ENCODE results near the gene C12orf75.
"Not testable (repeated sequence)": the region's sequence is repeated elsewhere in the genome, so short reads cannot be mapped to it uniquely, and the experiment has no call there.

C12orf75 gene

DNA sequence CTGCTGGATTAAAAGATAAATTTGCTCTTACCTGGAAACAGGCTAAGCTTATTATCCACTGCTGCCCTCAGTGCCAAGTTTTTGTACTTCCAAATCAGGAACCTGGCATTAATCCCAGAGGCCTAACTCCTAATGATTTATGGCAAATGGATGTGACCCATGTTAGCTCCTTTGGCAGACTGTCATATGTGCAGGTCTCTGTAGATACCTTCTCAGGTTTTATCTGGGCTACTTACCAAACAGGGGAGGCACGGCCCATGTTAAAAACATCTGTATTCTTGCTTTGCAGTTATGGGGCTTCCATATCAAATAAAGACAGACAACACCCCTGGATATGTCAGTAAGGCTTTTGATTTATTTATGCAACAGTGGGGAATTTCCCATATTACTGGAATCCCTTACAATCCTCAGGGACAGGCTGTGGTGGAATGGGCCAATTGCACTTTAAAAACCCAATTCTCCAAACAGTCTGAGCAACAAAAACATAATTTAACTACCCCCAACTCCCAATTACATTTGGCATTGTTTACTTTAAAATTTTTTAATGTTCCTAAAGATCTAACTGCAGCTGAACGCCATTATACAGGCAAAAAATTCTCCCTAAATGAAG, 19.9 kb upstream of the C12orf75 start:
- DNase-seq (ENCODE audit: low read depth, low spot score): not testable (repeated sequence)

DNA sequence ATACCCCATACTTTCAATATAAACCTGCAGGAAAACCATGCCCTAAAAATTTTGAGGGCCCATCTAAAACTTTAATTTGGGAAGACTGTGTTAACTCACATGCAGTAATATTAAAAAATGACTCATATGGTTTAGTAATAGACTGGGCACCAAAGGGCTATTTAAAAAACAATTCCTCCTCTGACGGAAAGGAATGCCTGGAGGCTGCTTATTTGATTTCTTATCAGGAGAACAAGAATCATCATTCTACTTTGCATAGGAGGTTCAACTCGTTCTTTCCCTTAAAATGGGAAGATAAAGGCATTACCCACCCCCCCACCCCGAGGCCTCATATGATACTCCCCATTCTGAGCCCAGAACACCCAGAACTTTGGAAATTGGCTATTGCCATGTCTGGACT, 18.6 kb upstream of the C12orf75 start:
- not testable (repeated sequence) for DNase-seq (ENCODE audit: low read depth, low spot score)

DNA sequence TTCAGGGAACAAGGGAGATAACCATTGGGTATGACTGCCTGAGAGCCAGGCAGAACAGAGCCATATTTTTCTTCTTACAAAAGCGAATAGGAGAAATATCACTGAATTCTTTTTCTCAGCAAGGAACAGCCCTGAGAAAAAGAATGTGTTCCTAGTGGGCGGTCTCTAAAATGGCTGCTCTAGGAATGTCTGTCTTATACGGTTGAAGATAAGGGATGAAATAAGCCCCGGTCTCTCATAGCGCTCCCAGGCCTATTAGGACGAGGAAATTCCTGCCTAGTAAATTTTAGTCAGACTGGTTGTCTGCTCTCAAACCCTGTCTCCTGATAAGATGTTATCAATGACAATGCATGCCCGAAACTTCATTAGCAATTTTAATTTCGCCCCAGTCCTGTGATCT, 16.7 kb upstream of the C12orf75 start:
- DNase-seq (ENCODE audit: low read depth, low spot score): not testable (repeated sequence)

DNA sequence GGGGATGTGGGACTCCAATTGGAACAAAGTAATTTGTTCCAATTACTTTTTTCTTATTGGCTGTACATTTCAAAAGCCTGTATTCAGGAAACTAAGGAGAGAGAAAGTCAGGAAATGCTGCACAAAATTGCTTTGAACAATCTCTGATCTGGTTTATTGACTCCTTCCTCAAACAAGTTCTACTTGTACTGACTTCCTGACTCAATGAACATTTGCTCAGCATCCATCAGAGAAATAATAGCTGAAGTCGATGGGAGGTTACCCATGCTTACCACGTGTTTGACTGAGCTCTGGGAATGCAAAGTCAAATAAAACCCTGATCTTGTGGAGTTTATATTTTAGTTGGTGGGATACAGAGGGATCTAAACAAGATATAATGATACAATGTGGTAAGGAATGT, 15.4 kb upstream of the C12orf75 start:
- no peak for DNase-seq (ENCODE audit: low read depth, low spot score)

DNA sequence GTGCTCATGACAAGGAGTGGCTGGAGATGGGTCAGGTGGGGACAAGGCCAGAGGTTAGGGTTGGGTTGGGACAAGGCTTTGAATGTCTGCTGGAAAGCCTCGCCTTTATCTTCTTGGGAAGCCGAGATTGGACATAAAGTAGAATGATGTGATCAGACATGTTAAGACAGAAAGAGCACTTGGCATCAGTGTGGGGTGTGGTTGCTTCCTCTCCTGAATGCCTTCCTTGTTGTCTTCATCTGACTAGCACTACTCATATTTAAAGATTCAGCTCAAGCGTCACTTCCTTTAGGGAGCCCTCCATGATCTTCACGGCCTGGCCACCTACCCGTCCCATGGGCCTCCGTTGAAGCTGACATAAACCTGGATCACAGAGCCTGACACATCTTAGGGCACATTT, 14.8 kb upstream of the C12orf75 start:
- no peak for DNase-seq (ENCODE audit: low read depth, low spot score)

DNA sequence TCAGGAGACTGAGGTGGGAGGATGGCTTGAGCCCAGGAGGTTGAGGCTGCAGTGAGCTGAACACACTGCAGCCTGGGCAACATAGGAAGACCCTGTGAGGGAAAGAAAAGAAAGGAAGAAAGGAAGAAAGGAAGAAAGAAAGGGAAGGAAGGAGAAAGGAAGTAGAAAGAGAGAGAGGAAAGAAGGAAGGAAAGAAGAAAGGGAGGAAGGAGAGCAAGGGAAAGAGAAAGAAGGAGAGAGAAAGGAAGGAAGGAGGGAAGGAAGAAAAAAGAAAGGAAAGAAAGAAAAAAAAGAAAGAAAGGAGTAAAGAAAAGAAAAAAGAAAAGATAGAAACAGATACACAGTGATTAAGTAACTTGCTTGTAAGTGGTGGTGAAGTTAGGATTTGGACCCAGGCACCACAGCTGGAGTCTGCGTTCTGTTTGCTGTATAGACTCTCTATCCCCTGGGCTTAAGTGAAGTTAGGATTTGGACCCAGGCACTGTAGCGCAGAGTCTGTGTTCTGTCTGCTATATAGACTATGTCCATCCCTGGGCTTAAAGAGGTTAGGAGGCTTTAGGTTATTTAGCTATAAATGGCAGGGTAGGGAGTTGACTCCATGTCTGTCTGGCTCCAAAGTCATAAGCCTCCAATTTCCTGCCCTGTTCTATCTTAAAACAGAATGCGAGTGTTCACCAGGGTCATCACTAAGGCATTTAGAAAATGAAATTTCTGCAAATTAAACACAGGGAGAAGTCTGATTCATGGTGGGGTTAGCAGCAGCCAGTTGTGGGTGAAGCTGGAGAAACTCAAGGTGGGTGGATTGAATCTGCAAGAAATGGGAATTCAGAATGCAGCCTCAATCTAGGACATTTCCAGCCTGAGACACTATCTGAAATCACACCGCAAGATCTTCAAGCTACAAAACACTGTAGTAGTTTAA, 13.3 kb upstream of the C12orf75 start:
- no peak for DNase-seq (ENCODE audit: low read depth, low spot score)

DNA sequence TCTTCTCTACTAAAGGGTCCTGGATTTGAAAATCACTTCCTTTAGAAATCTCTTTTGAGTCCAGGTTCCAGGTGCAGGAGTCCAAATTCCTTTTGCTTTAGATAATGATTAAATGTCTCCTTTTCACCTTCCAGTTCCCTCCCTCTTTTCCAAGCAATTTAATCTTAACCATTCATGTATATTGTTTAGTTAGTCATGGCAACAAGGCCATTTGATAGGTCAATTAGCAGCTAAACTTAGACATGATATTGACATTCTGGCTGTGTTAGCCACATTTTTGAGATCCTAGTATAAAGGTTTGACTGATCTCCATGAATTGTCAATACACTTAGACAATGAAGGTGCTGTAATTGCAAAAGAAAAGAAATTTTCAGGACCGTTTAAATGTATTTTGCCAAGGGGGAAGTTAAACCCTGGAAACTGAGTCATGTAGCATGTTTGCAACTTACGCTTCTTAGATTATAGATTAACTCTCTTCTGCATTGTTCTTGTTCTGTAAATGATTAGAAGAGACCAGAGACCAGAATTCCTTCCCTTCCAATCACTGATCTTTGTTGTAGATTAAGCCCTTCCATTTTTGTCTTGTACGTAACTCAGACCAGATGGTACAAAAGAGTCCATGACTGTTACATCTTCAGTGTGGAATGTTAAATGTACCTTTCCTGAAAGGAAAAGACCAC, 12.4 kb upstream of the C12orf75 start:
- DNase-seq (ENCODE audit: low read depth, low spot score): no peak

DNA sequence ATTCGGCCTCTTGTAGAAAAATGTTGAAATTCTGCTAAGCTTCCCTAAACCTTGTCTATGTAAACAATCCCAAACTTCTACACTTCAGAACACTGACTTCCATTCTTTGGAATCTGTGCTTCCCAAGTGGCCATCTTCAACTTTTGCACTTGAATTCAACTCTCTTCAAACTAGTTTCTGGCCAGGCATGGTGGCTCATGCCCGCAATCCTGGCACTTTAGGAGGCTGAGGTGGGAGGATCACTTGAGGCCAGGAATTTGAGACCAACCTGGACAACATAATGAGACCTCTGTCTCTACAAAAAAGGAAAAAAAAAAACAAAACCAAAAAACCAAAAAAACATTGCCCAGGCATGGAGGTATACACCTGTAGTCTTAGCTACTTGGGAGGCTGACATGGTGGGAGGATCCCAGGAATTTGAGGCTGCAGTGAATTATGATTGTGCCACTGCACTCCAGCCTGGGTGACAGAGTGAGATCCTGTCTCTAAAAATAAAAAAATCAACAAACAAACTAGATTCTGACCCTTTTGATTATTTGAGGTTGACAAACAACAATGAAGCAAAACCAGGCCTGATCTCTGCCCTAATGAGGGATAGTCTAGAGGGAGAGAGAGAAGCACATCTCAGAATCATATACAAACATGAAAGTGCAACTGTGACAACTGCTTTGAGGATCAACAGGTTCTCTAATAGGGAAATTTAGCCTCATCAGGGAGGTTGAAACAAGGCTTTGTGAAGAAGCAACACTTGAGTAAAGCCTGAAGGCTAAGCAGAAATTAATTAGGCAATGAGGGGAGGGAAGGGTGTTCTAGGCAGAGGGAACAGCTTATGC, 11.6 kb upstream of the C12orf75 start:
- DNase-seq (ENCODE audit: low read depth, low spot score): no peak

DNA sequence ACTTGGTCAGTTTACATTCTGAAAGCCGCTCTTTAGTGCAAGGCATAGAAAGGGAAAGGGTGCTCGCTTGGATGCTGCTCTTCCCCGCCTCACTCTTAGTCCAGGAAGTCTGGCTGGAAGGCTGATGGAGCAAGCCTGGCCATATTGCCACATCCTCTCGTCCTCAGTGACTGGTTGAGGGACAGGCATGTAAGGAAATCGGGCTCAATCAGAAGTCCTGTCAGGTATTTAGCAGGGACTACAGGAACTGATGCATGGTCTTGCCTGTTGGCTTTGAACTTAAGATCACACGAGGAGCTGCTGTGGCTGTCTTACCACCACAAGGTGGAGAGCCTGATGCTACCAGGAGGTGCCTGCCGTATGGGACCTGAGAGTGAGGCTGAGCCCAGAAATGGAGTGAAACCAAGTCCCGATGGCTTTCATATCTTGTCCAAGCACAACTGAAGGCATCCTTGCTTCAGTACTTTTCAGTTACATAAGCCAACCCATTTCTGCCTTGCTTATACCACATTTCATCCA, 10.7 kb upstream of the C12orf75 start:
- no peak for DNase-seq (ENCODE audit: low read depth, low spot score)

DNA sequence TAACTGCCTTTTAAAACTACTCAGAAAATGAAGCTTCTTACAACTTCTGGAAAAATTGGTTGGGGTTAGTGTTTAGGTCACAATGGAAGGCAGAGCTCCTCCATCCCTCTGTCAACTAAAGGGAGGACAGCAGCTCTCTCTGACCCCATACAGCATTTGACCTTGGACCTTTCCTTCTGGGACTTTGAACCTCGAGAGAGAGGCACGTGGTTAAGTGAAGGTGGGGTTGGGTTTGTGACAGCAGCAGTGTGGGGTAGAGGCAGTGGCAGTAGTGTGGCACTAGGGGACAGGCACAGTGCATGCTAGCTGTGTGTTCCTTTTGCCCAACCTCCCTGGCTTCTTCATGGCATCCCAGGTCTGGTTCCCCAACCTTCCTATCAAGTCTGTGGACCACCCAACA, 9.4 kb upstream of the C12orf75 start:
- no peak for DNase-seq (ENCODE audit: low read depth, low spot score)

DNA sequence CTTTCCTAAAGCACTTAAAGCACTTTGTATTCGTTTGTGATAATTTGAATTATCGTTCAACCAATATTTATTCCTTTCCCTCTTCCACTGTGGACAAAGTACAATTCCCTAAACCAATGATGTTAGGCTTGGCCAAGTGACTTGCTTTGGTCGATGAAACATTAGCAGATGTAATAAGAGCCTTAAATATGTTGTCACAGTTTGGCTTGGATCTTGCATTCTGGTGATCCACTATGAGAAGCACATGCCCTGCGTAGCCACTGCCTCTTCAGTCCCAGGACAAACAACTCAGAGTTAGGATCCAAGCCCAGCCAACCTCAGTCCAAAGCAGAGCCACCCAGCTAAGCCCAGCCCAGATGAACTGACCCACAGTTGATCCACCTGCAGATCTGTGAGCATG, 8.4 kb upstream of the C12orf75 start:
- DNase-seq (ENCODE audit: low read depth, low spot score): no peak

DNA sequence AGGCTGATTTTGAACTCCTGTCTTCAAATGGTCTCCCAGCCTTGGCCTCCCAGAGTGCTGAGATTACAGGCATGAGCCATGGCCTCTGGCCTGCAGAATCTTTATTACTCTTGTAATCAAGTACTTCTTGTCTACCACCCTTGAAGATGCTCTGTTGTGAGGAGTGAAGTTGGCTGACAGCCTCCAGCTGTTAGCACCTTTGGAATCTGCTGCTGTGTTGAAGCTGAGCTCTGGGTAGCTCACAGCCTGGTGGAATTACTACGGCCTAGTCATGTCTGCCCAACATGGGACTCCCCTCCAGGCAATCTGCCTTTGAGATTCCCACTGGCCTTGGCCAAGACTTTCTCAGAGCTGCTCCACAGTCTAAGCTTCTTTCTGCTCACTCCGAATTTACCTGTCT, 5.8 kb upstream of the C12orf75 start:
- no peak for DNase-seq (ENCODE audit: low read depth, low spot score)

DNA sequence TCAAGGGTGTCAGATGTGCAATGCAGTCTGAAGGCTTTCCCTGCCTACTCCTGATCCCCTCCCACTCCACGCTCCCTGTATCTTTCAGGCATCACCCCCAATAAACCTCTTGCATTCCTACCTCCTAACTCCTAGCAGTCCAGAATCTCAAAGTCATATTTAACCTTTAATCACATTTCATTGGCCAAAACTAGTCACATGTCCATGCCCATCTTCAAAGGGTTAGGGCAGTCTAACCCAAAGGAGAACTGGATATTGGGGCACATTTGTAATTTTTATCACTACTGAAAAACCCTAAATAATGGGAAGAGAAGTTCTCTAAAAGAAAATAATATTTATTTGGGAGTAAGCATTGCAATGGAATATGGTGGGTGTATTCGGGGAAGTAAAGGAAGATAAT, 5.4 kb upstream of the C12orf75 start:
- no peak for DNase-seq (ENCODE audit: low read depth, low spot score)

DNA sequence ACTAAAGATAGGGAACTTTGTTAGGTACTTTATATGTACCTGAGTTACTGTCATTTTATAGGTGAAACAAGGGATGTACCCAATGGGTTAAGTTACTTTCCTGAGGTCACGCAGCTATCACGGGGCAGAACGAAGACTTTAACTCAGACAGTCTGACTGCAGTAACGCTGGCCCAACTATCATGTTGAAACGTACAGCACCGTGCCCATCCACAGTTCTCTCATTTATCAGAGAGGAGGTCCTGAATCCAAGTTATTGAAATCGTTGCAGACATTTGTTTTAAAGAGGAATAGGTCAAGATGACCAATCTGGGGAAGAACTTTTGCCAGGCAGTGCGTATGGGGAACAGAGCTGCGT, 587 bp upstream of the C12orf75 start:
- DNase-seq (ENCODE audit: low read depth, low spot score): no peak

DNA sequence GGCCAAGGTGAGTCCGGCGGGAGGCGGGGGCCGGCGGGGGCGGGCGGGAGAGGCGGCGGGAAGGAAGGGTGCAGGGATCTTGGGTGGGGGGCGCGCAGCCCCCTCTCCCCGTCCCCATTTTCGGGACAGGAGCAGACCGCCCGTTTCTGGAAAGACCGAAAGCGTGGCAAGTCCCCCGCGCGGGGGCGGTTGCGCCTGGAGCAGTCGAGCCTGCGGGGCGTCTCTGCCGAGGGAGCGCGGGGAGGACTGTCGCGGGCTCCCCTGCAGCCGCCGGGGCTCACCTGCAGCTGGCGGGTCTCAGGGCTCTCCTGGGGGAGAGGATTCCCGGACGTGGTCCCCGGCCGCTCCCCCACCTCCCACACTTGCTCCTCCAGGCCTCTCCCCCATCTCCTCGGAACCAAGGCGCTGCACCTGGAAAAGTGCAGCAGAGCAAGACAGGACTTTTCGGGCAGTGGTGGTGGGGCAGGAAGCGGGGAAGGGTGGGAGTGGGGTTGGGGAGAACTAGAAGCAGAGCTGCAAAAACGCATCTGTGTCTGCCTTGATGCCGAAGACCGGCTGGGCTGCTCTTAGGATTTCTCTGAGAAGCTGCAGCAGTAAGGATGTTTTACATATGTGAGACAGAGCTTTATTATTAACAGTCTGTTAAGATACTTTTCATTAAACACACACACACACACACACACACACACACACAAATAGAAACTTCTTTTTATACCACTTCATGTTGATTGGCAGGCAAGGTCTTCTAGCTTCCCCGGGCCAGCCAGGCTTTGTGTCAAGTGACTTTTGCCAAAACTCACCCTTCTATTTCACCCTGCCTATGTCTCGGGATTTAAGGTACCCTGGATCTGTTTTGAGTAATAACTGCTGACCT, 677 bp downstream of the C12orf75 start:
- no peak for DNase-seq (ENCODE audit: low read depth, low spot score)

DNA sequence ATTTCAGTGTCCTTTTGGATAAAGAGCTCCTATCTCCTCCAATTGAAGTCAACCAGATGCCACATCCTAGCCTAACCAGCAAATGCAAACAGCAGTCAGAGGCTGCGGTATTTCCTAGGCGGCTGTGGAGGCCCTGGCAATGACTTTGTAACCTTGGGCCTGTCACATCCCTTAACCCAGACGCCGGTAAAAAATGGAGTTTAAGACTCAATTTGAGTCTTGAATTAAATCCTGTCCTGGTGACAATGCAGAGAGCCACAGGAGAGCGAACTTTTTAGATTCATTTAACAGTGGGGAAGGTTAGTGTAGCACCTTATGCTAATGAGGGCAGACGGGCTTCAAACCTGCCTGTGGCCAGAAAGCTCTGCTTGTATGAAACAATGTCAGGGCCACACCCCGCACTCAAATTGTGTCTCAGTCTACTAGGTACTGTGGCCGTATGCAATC, 1.3 kb downstream of the C12orf75 start:
- no peak for DNase-seq (ENCODE audit: low read depth, low spot score)

DNA sequence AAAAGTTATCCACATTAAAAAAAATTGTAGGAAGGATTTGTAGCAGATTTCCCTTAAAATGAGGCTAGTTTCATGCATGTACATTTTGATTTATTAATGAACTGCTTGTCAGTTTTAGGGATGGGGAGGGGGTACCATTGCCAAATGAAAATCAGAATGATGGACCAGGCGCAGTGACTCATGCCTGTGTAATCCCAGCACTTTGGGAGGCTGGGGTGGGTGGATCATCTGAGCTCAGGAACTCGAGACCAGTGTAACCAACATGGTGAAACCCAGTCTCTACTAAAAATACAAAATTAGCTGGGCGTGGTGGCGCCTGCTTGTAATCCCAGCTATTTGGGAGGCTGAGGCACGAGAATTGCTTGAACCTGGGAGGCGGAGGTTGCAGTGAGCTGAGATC, 1.8 kb downstream of the C12orf75 start:
- DNase-seq (ENCODE audit: low read depth, low spot score): not testable (repeated sequence)

DNA sequence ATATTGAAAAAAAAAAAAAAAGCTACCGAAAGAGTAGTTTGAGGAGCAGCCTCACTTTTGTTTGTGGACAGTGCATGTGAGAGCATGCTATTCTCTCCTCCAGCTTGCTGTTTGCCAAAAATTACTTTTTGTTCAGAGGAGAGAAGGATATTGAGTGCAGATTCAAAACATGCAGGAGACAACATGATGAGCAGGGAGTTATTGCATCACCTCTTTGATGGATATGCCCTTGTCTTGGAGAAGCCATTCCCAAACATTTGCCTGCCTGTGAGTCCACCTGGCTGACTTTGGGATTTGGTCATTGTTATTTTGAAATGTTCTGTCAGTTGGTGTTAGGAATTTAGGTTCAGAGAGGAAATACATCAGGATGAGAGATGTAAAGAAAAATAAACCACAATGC, 2.4 kb downstream of the C12orf75 start:
- no peak for DNase-seq (ENCODE audit: low read depth, low spot score)

DNA sequence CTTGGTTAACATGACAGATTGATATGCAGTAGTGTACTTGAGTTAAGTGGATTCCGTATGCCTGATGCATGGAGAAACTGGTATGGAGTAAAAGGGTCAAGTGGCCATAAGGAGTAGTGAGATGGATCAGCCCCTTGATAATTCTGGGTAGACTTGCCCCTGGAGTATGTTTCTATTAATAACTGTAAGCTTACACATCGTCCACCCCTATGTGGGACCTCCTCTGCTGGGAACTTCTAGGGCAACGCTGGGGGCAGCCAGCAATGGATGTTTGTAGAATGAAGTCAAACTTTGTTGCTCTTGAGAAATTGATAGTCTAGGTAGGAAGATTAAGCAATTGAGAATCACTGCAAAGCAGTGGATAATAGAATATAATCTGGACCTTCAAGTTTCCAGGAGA, 3.5 kb downstream of the C12orf75 start:
- DNase-seq (ENCODE audit: low read depth, low spot score): no peak

DNA sequence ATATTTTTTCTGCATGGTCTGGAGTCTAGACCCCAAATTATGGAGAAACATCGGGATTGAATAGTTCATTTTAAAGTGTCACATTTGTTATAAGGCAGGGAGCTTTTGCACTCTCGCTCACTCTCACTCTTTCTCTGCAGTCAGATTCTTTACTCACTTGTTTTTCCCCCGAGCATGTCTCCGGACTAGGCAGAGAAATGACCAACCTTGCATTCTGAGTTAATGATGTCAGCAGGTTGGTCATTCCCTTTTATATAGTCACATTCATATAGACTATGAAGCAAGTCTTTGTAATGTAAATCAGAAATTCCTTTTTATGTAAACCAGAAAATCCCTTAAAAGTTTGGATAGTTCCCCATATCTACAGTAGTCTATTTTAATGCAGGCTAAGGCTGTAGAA, 4.1 kb downstream of the C12orf75 start:
- no peak for DNase-seq (ENCODE audit: low read depth, low spot score)

DNA sequence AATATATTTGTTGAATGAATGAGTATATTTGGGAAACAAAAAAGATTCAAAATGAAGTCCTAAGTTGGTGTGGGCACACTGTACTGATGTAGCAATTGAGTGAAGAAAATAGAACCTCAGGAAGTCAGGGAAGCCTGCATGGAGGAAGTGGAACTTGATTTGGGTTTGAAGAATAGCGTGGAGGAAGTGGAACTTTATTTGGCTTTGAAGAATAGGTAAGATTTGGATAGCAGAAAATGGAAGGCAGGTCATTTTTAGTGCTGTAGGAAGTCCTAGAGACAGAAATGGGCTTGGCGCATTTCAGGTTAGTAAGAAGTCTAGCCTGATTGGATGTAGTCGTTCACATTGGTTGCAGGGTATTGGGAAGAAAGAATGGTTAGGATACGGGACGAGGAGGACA, 5.4 kb downstream of the C12orf75 start:
- DNase-seq (ENCODE audit: low read depth, low spot score): no peak

Data from iPS DF 19.7 (cell line).